ENCODE data around the gene BRIP1.
"Not testable (repeated sequence)": the region's sequence is repeated elsewhere in the genome, so short reads cannot be mapped to it uniquely, and the experiment has no call there.

The BRIP1 gene

GRCh38 chr17:61827649-61828395 lies 35.5 kb downstream of the BRIP1 start:
- no peak for DNase-seq (ENCODE audit: low read depth)

DNA sequence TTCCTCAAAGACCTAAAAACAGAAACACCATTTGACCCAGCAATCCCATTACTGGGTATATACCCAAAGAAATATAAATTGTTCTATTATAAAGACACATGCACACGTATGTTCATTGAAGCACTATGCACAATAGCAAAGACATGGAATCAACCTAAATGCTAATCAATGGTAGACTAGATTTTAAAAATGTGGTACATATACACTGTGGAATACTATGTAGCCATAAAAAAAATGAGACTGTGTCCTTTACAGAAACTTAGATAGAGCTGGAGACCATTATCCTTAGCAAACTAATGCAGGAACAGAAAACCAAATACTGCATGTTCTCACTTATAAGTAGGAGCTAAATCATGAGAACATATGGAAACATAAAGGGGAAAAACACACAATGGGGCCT lies 36.5 kb downstream of the BRIP1 start:
- DNase-seq (ENCODE audit: low read depth), result not testable (repeated sequence)

- DNase-seq (ENCODE audit: low read depth), result not testable (repeated sequence)
Observed at GRCh38 chr17:61826198-61826597, 37.1 kb downstream of the BRIP1 start.

- no peak for DNase-seq (ENCODE audit: low read depth)
Observed at GRCh38 chr17:61825448-61826137, 37.7 kb downstream of the BRIP1 start.

- DNase-seq (ENCODE audit: low read depth), result no peak
Observed at GRCh38 chr17:61822326-61823285, 40.7 kb downstream of the BRIP1 start.

DNA sequence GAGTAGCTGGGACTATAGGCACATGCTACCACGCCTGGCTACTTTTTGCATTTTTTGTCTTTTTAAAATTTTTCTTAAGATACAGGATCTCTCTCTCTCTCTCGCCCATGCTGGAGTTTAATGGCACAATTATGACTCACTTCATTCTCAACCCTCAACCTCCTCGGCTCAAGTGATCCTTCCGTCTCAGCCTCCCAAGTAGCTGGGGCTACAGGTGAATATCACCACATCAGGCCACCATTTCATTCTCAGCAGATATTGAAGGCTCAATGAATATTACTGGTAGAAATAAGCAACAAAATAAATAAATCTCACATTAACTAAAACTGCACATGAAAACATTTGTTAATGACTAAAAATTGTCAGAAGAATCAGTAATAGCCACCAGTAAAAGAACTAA lies 41.7 kb downstream of the BRIP1 start:
- no peak for DNase-seq (ENCODE audit: low read depth)

GRCh38 chr17:61819265-61819664 lies 44.1 kb downstream of the BRIP1 start:
- not testable (repeated sequence) for DNase-seq (ENCODE audit: low read depth)

GRCh38 chr17:61818225-61818624 lies 45.1 kb downstream of the BRIP1 start:
- no peak for DNase-seq (ENCODE audit: low read depth)

GRCh38 chr17:61817452-61817851 lies 45.9 kb downstream of the BRIP1 start:
- no peak for DNase-seq (ENCODE audit: low read depth)

GRCh38 chr17:61816538-61816937 lies 46.8 kb downstream of the BRIP1 start:
- no peak for DNase-seq (ENCODE audit: low read depth)

GRCh38 chr17:61815863-61816503 lies 47.3 kb downstream of the BRIP1 start:
- no peak for DNase-seq (ENCODE audit: low read depth)

- DNase-seq (ENCODE audit: low read depth), result no peak
Observed at GRCh38 chr17:61814485-61814884, 48.8 kb downstream of the BRIP1 start.

- DNase-seq (ENCODE audit: low read depth), result no peak
Observed at GRCh38 chr17:61813211-61813610, 50.1 kb downstream of the BRIP1 start.

GRCh38 chr17:61812747-61813146 lies 50.6 kb downstream of the BRIP1 start:
- DNase-seq (ENCODE audit: low read depth), result no peak

GRCh38 chr17:61809816-61810392 lies 53.4 kb downstream of the BRIP1 start:
- no peak for DNase-seq (ENCODE audit: low read depth)

DNA sequence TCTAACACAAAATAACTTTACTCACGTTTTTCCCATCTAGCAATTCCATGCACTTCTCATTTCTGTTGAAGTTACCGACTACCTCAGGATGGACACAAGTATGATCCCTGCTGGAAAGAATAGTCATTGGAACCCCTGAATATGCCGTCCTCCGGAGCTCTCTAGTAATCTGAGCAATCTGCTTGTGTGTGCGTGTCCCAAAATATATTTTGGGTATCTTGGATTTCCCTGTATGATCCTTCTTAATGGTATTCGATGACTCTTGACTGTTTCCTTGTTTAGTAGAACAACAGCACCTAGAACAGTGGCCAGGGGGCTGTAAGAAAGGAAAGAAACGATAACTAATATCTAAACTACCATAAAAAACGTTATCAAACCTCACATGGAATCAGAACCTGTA lies 54.9 kb downstream of the BRIP1 start:
- DNase-seq (ENCODE audit: low read depth), result no peak

DNA sequence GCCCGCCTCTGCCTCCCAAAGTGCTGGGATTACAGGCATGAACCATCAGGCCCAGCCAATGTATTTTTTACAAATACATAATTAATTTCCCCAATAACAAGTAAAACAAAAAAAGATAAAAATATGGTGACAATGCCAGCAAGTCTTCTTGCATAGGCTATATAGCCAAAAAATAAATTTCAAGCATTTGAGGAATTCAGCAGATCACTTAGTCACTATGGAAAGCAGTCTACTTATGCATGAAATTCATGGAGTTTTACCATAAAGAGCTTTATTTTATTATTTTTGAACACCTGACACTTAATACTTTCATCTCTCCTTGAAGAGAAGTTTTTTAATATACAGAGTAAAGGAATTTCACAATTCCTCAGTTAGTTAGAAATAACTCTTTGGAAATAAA lies 56.4 kb downstream of the BRIP1 start:
- no peak for DNase-seq (ENCODE audit: low read depth)

DNA sequence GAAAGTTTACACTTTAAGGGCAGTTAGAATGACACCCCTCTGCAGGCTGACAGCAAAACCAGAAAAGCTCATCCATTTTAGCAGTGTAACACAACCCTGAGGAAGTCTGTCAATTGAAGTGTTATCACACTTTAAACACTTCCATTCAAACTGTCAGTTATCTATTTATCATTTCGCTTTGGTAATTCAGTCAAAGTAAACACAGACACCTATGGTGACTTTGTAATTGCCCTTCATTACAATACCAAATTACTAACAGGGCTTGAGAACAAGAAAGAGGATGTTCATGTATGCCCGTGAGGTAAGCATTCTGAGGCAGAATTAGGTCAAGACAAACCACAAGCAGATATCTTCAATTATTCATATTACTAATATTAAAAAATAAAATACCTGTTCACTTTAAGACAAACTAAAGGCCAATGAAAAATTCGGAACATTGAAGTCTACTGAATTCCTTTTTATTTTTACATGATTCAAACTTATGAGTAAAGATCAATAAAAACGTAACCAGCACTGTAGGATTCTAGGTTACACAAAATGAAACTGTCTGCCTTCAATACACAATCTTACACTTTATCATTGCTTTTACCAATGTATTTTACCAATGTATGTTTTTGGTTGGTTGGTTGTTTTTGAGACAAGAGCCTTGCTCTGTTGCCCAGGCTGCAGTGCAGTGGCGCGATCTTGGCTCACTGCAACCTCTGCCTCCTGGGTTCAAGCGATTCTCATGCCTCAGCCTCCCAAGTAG lies 57.1 kb downstream of the BRIP1 start:
- DNase-seq (ENCODE audit: low read depth), result no peak

- no peak for DNase-seq (ENCODE audit: low read depth)
Observed at GRCh38 chr17:61805399-61805798, 57.9 kb downstream of the BRIP1 start.

GRCh38 chr17:61803796-61804195 lies 59.5 kb downstream of the BRIP1 start:
- DNase-seq (ENCODE audit: low read depth), result no peak

DNA sequence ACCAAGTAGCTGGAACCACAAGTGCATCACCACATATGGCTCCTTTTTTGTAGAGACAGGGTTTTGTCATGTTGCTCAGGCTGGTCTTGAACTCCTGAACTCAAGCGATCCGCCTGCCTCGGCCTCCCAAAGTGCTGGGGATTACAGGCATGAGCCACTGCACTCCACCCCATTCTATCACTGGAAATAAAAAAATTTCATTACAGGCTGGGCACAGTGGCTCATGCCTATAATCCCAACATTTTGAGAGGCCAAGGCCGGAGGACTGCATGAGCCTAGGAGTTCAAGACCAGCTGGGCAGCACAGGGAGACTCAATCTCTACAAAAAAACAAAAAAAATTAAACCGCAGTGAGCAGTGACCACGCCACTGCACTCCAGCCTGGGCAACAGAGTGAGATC lies 60.1 kb downstream of the BRIP1 start:
- no peak for DNase-seq (ENCODE audit: low read depth)

All from stimulated activated CD4-positive, alpha-beta T cell treated with anti-CD3 and anti-CD28 coated beads, Interleukin-2, amount 100 ng/mL, for 4 hours (primary cell).